HepG2 (cell line): Measurements from ENCODE around the gene GPT2. TPM values are rescaled to one million over a fixed set of nuclear protein-coding genes. Genes with fewer than 3 reads are reported as not detected.

Experiments used
- ATAC-seq: fragments of 200-7000 bp; cut with Tn5 transposase; 3 replicates; pipeline ENCODE4 v1.9.1; 2020; ENCODE audit warnings: mild to moderate bottlenecking, moderate library complexity
- BruUV-seq: library from RNA; stranded (reverse); fragments of 400-500 nt; replicated peaks from 2 replicates; lab custom pipeline; 2021; lab: Mats Ljungman, UMichigan
- CTCF ChIA-PET: fragments of 300-600 bp; formaldehyde crosslinking; extraction: SDS; loops from one replicate; lab custom pipeline; 2021; ENCODE audit warnings: low total read pairs, inconsistent platforms, low intra/inter-chr PET ratio; lab: Yijun Ruan, JAX
- POLR2A ChIA-PET: fragments of 350-600 bp; sonication (Branson Sonifier 250); formaldehyde crosslinking; loops from one replicate; lab custom pipeline; 2020; ENCODE audit warnings: antibody characterized with exemption, inconsistent platforms; lab: Yijun Ruan, JAX
- DNase-seq: peaks from one replicate; pipeline ENCODE4 v3.0.0-alpha.2; 2015; ENCODE audit warnings: low spot score
- FAIRE-seq: peaks from 3 replicates; lab custom pipeline; 2011; peaks lifted over from hg19 to GRCh38; lab: Jason Lieb, UNC
- H2AFZ ChIP-seq: one replicate; pipeline ENCODE4 v1.6.1; 2011; ENCODE audit warnings: low read length, inconsistent platforms
- H3K27ac ChIP-seq: fragments of 300-600 bp; 3 replicates; pipeline ENCODE4 v1.8.0; 2011; ENCODE audit warnings: mixed run types, mild to moderate bottlenecking, mixed read lengths, low read length, inconsistent platforms; ENCODE audit not compliant: insufficient read depth; ENCODE audit errors: extremely low read length
- H3K27me3 ChIP-seq, 2 experiments: fragments of 200-600 bp in 1 of 2; 2 replicates in 1 of 2; 3 replicates in 1 of 2; pipeline versions ENCODE4 v1.6.0 to v1.8.0; 2011; ENCODE audit warnings: low read length in 2 of 2, mild to moderate bottlenecking in 2 of 2, moderate library complexity in 2 of 2, inconsistent platforms in 1 of 2; ENCODE audit not compliant: insufficient read depth in 2 of 2, control insufficient read depth in 1 of 2
- H3K36me3 ChIP-seq, 2 experiments: fragments of 200-600 bp in 1 of 2; replicated peaks in 1 of 2; 2 replicates in 1 of 2; 3 replicates in 1 of 2; pipeline versions ENCODE4 v1.5.1 to v1.8.0; 2011; ENCODE audit warnings: low read length in 2 of 2, inconsistent platforms in 1 of 2; ENCODE audit not compliant: insufficient read depth in 2 of 2, control insufficient read depth in 1 of 2
- H3K4me1 ChIP-seq: 2 replicates; pipeline ENCODE4 v1.5.1; 2012; ENCODE audit warnings: low read length, inconsistent platforms; ENCODE audit not compliant: insufficient read depth
- H3K4me2 ChIP-seq: 2 replicates; pipeline ENCODE4 v1.6.0; 2011; ENCODE audit warnings: low read depth, low read length, inconsistent platforms
- H3K4me3 ChIP-seq, 3 experiments: fragments of 200-600 bp in 1 of 3; sonication (generic), shearing (Covaris generic) in 1 of 3; replicated peaks in 1 of 3; 2 replicates each; pipeline ENCODE4 v1.5.1; 2011 to 2016; ENCODE audit warnings: low read length in 3 of 3, inconsistent platforms in 2 of 3, low read depth in 2 of 3, mild to moderate bottlenecking in 2 of 3, control low read depth in 1 of 3, mixed read lengths in 1 of 3; ENCODE audit not compliant: insufficient read depth in 1 of 3
- H3K79me2 ChIP-seq: one replicate; pipeline ENCODE4 v1.6.1; 2011; ENCODE audit warnings: low read length, inconsistent platforms; ENCODE audit not compliant: insufficient read depth
- H3K9ac ChIP-seq: 2 replicates; pipeline ENCODE4 v1.6.0; 2011; ENCODE audit warnings: mild to moderate bottlenecking, low read depth, low read length, inconsistent platforms; ENCODE audit not compliant: insufficient read depth
- H3K9me3 ChIP-seq: 2 replicates; pipeline ENCODE4 v1.5.1; 2012; ENCODE audit warnings: mild to moderate bottlenecking, low read length
- H4K20me1 ChIP-seq: 2 replicates; pipeline ENCODE4 v1.6.0; 2011; ENCODE audit warnings: inconsistent platforms, mild to moderate bottlenecking, low read length, moderate library complexity; ENCODE audit not compliant: insufficient read depth
- ARNT ChIP-seq: fragments of 450-650 bp; IDR thresholded peaks from 2 replicates; pipeline ENCODE4 v1.6.1; 2017
- CENPX ChIP-seq: sonication (generic); formaldehyde crosslinking; IDR thresholded peaks from 2 replicates; pipeline ENCODE4 v1.9.0; 2021; ENCODE audit warnings: mild to moderate bottlenecking, missing genetic modification reagents, moderate library complexity
- DZIP1 ChIP-seq: sonication (generic); formaldehyde crosslinking; IDR thresholded peaks from 2 replicates; pipeline ENCODE4 v1.5.0; 2020; ENCODE audit warnings: mild to moderate bottlenecking, missing genetic modification reagents
- EEA1 ChIP-seq: sonication (generic); formaldehyde crosslinking; IDR thresholded peaks from 2 replicates; pipeline ENCODE4 v1.5.1; 2020; ENCODE audit warnings: mild to moderate bottlenecking, missing genetic modification reagents, borderline replicate concordance
- ELF1 ChIP-seq: sonication (generic); formaldehyde crosslinking; IDR thresholded peaks from 2 replicates; pipeline ENCODE4 v1.4.0; 2020; ENCODE audit warnings: missing genetic modification reagents
- HMGA1 ChIP-seq: sonication (generic); formaldehyde crosslinking; conservative IDR thresholded peaks from 2 replicates; pipeline ENCODE4 v1.4.0; 2020; ENCODE audit warnings: missing genetic modification reagents
- PLSCR1 ChIP-seq: sonication (generic); formaldehyde crosslinking; IDR thresholded peaks from 2 replicates; pipeline ENCODE4 v1.5.0; 2020; ENCODE audit warnings: missing genetic modification reagents, mild to moderate bottlenecking, borderline replicate concordance
- POLR2AphosphoS5 ChIP-seq: IDR thresholded peaks from 2 replicates; pipeline ENCODE4 v1.6.1; 2012; ENCODE audit warnings: low read depth, low read length
- PRMT3 ChIP-seq: sonication (generic); formaldehyde crosslinking; IDR thresholded peaks from 2 replicates; pipeline ENCODE4 v1.8.1; 2022; ENCODE audit warnings: low read depth, mild to moderate bottlenecking, moderate library complexity, missing genetic modification reagents, borderline replicate concordance
- ZC3H4 ChIP-seq: sonication (generic); formaldehyde crosslinking; IDR thresholded peaks from 2 replicates; pipeline ENCODE4 v1.4.0; 2020; ENCODE audit warnings: missing genetic modification reagents, borderline replicate concordance
- ZNF207 ChIP-seq: fragments of 450-650 bp; IDR thresholded peaks from 2 replicates; pipeline ENCODE4 v1.6.1; 2016; ENCODE audit warnings: antibody characterized with exemption, borderline replicate concordance
- ZNF296 ChIP-seq: sonication (generic); formaldehyde crosslinking; conservative IDR thresholded peaks from 2 replicates; pipeline ENCODE4 v1.5.0; 2020; ENCODE audit warnings: mild to moderate bottlenecking, missing genetic modification reagents
- ZNF333 ChIP-seq: sonication (generic); formaldehyde crosslinking; IDR thresholded peaks from 2 replicates; pipeline ENCODE4 v1.4.0; 2020; ENCODE audit warnings: mild to moderate bottlenecking, missing genetic modification reagents, borderline replicate concordance
- ZNF367 ChIP-seq: sonication (generic); formaldehyde crosslinking; IDR thresholded peaks from 2 replicates; pipeline ENCODE4 v1.4.0; 2020; ENCODE audit warnings: missing genetic modification reagents, borderline replicate concordance
- ZNF382 ChIP-seq: sonication (generic); formaldehyde crosslinking; IDR thresholded peaks from 2 replicates; pipeline ENCODE4 v1.5.0; 2020; ENCODE audit warnings: missing genetic modification reagents, mild to moderate bottlenecking, borderline replicate concordance
- ZNF44 ChIP-seq: sonication (generic); formaldehyde crosslinking; IDR thresholded peaks from 2 replicates; pipeline ENCODE4 v1.5.1; 2020; ENCODE audit warnings: mild to moderate bottlenecking, missing genetic modification reagents
- ZNF891 ChIP-seq: sonication (generic); formaldehyde crosslinking; IDR thresholded peaks from 2 replicates; pipeline ENCODE4 v1.5.0; 2020; ENCODE audit warnings: mild to moderate bottlenecking, missing genetic modification reagents
- WGBS: methylation state at CpG from one replicate; pipeline ENCODE4 v1.1.6; 2017; ENCODE audit warnings: low lambda C conversion rate; 5-methylcytosine and 5-hydroxymethylcytosine counted together
- in situ Hi-C: cut with HindIII; loops from 2 replicates; pipeline ENCODE4 v1.10.0; 2017; ENCODE audit warnings: low pct_unique_long_range_greater_than_20kb; ENCODE audit not compliant: extremely low pct_ligation_motif_present
- intact Hi-C: fragments of 100-400 bp; cut with micrococcal nuclease; formaldehyde crosslinking; loops from one replicate; pipeline ENCODE4 v1.10.0; 2022; ENCODE audit not compliant: unreplicated experiment
- polyA plus RNA-seq, 8 experiments: library from polyadenylated mRNA; depleted of rRNA in 3 of 8; stranded (reverse) in 7 of 8; unstranded in 1 of 8; fragments of >200 nt; fragmentation: Illumina TruSeq in 4 of 8; extraction: Trizol in 4 of 8; gene quantifications; 2 replicates each; pipeline versions ENCODE4 v1.2.1 to v1.2.3, GENCODE V29; 2011 to 2016; ENCODE audit warnings: low read depth in 4 of 8, missing spikeins in 1 of 8, mixed read lengths in 1 of 8; ENCODE audit not compliant: insufficient read depth in 1 of 8
- total RNA-seq, 5 experiments: library from RNA; depleted of rRNA; stranded (reverse); fragments of >200 nt; fragmentation: Illumina TruSeq; extraction: Trizol; gene quantifications; 2 replicates each; pipeline ENCODE4 v1.2.3, GENCODE V29; 2016; ENCODE audit warnings: low read depth in 1 of 5
- TF ChIP-seq, protein P1 (sequence below): fragments of 450-650 bp; IDR thresholded peaks from 2 replicates; pipeline ENCODE4 v1.6.1; 2016

The GPT2 gene
- total and polyA plus RNA-seq, 2 of the 13 experiments (the other 11 are each of a cell fraction or from before 2014, with no cell fraction given): 138 to 267 TPM

DNA sequence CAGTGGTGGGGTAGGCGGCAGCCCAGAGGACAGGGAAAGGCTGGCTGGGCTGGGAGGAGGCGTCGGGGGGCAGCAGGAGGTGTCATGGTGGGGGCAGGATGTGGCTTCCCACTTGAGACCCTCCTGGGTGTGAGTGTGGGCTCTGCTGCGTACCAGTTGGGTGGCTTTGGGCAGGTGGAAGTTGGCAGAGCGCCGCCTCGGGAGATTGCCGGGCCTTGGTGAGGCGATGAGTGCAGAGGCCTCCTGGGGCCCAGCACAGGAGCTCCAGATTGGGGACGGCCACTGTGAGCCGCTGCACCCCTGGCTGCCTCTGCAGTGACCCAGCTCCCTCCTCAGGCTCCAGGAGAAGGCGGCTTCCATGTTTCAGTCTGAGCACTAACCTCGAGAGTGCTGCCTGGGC, 13.8 kb downstream of the GPT2 start (continued):
- TF ChIP-seq, protein P1, sequence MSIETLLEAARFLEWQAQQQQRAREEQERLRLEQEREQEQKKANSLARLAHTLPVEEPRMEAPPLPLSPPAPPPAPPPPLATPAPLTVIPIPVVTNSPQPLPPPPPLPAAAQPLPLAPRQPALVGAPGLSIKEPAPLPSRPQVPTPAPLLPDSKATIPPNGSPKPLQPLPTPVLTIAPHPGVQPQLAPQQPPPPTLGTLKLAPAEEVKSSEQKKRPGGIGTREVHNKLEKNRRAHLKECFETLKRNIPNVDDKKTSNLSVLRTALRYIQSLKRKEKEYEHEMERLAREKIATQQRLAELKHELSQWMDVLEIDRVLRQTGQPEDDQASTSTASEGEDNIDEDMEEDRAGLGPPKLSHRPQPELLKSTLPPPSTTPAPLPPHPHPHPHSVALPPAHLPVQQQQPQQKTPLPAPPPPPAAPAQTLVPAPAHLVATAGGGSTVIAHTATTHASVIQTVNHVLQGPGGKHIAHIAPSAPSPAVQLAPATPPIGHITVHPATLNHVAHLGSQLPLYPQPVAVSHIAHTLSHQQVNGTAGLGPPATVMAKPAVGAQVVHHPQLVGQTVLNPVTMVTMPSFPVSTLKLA: no peak
- no peak for TF ChIP-seq ARNT
- TF ChIP-seq, all 625 proteins: peak for 8

- H3K4me1 ChIP-seq: peaks cover 47% of the 10 kb centered on the region
- H3K79me2 ChIP-seq: peaks cover 46% of the 10 kb centered on the region
- ChIA-PET CTCF (no interaction called here), POLR2A (interaction anchor here (0.6 to 11.7 kb wide), 8 partner anchors 9 to 45 kb away, joined by 3 to 133 read pairs (median 4); partner anchors contain the start of gene GPT2)
- DNase-seq: no peak
- no peaks in the 10 kb centered on the region for H3K27me3 ChIP-seq
- intact Hi-C loops (no loop called here), in situ Hi-C loops (no loop called here)
- peaks cover 62 to 79% of the 10 kb centered on the region in 2 experiments for H3K36me3 ChIP-seq
- peak overlapping the region; percentile 27 for H3K27ac ChIP-seq
- ATAC-seq: no peak
- no TSS peak for BruUV-seq
- FAIRE-seq: no peak
- H3K4me3 ChIP-seq: no peak overlapping the region
- peaks cover 51% of the 10 kb centered on the region; the same call in 1 of the 2 replicates for H4K20me1 ChIP-seq
- H3K9ac ChIP-seq: no peak overlapping the region
- H3K9me3 ChIP-seq: no peaks in the 10 kb centered on the region
- 93% methylated on average over 5 of the region's 9 CpGs for WGBS
- H3K4me2 ChIP-seq: no peak overlapping the region
- H2AFZ ChIP-seq: no peak overlapping the region
- no peak for TF ChIP-seq ZNF367 (CRISPR knock-in tag)
- TF ChIP-seq EEA1 (CRISPR knock-in tag): no peak
- 0 out of 2 replicates have a peak, but pooled peaks have one; percentile 56 for TF ChIP-seq DZIP1 (CRISPR knock-in tag)
- TF ChIP-seq CENPX (CRISPR knock-in tag): no peak
- no peak for TF ChIP-seq PRMT3 (CRISPR knock-in tag)
- no peak for TF ChIP-seq PLSCR1 (CRISPR knock-in tag)
- TF ChIP-seq HMGA1 (CRISPR knock-in tag): no peak
- TF ChIP-seq ZNF333 (CRISPR knock-in tag): no peak
- TF ChIP-seq ZNF382 (CRISPR knock-in tag): no peak
- TF ChIP-seq ZC3H4 (CRISPR knock-in tag): no peak
- no peak for TF ChIP-seq ZNF44 (CRISPR knock-in tag)
- TF ChIP-seq ZNF207: no peak
- no peak for TF ChIP-seq ELF1 (CRISPR knock-in tag)
- no peak for TF ChIP-seq ZNF296 (CRISPR knock-in tag)
- TF ChIP-seq POLR2AphosphoS5: peak; percentile 14; the same call in 1 of the 2 replicates
- TF ChIP-seq ZNF891 (CRISPR knock-in tag): peak; percentile 78; the same call in 1 of the 2 replicates
Measured at GRCh38 chr16:46899443-46900143, 15.4 kb downstream of the GPT2 start.
